ENCODE data around the gene ARID3C.

The ARID3C gene

DNA sequence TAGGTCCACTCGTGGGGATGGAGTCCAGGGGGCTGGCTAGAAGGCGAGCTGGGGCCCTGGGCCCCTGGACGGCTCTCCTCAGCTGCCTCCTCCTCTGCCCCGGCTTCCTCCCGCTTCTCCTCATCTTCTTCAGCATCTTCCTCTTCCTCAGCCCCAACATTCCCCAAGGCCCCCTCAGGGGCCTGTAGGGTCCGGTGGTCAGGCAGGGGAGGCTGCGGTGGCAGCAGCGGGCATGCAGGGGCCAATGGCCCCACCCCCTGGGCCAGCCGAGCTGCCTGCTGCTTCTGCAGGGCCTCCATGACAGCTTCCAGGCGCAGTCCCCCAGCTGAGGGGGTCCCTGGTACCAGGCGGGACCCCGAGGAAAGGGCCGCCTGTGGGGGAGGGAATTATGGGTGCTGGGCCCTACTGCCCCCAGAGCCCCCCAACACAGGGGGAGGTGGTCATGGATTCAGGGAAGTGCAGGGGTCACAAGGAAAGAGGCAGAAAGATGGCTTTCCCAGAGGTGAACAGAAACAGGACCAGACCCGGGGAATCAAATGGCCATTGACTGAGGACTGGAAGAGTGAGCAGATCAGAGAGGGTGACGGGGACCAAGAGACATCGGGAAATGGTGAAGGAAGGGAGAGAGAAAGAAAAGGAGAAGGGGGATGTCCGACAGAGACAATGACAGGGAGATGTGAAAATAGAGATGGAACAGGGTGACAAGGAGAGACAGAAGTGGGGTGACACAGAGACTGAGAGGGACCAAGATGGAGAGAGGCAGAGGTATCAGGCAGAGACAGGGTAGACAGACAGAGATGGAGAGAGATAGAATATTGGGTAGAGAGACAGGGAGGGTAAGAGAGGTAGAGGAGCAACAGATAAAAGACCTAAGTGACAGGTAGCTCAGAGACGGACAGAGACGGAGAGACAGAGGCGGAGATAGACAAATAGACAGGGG lies 880 bp downstream of the ARID3C start:
- DNase-seq: no peak

DNA sequence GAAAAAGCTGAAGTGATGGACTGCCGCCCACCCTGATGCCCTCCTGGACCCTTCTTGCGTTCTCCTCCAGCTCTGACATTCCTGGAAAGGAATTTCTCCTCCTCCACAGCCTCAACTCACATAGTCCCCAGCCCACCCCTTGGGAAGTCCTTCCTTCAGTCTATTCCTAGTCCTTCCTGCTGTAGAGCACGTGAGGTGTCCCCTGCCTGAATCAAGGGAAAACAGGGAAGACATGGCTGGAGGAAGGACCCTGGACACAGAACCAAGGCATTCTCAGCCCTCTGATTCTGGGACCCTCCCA lies 3.7 kb downstream of the ARID3C start:
- no peak for DNase-seq

DNA sequence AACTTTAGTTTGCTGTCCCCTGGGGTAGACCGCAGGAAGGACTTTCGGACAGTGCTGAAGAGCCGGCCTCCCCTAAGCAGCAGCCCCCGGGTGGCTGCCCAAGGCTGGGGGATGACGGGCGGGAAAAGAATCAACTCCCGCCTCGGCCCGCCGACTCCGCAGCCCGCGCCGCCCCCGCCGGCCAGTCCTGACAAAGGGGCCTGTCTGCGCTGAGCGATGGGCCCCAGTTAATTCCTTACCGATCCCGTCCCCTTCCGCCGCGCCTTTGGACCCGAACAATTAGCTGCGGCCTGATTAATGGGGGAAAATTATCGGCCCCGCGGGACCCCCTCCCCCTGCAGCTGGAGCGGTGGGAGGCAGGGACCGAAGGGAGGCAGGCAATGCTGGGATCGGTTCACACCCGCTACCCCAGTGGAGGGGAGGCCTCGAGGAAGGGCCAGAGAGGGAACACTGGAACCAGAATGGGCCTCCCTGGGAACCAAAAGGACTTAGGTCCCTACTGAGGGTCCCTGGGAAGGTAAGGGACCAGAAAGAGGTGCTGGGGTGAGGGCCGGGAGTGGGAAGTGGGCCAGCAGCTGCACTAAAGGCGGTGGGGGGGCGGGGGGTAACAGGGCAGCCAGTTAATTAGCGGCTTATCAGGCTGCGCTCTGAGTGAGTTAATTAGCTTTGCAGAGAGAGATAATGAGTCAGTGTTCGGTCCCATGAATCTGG lies 4.2 kb downstream of the ARID3C start:
- no peak for DNase-seq

DNA sequence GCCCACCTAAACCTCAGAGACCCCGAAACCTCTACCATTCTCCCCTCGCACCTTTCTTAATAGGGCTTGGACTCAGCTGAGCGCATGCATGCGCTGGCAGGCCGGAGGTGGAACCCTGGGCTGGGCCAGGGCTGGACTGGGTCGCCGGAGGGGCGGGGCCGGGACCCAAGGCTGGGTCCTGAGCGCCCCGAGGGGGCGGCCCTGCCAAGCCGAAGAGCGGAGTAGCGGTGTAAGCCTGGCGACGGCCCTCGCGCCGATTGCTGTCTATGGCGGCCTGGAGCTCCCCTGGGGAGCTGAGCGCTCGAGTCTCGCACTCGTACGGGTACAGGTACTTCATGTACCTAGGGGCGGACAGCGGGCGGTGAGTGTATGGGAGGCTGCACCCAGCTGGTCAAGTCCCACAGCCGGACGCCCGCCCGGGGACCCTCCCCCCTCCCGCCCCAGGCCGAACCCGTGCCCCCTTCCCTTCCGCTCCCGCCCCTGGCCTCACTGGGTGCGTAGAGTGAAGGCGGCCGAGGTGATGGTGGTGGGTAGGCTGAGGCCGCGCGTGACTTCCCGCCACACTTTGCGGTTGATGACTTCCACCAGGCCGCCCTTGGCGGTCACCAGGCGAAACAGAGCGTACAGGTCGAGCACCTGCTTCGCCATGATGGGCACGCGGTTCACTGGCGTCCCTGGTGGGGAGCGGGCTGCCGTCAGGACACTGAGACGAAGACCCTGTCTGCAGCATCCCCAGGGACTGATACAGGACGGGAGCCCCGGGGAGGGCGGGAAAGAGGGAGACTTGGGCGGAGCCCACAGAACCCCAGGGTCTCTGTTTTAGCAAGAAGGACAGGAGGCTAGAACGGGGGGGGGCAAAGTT lies 5.3 kb downstream of the ARID3C start:
- no peak for DNase-seq

DNA sequence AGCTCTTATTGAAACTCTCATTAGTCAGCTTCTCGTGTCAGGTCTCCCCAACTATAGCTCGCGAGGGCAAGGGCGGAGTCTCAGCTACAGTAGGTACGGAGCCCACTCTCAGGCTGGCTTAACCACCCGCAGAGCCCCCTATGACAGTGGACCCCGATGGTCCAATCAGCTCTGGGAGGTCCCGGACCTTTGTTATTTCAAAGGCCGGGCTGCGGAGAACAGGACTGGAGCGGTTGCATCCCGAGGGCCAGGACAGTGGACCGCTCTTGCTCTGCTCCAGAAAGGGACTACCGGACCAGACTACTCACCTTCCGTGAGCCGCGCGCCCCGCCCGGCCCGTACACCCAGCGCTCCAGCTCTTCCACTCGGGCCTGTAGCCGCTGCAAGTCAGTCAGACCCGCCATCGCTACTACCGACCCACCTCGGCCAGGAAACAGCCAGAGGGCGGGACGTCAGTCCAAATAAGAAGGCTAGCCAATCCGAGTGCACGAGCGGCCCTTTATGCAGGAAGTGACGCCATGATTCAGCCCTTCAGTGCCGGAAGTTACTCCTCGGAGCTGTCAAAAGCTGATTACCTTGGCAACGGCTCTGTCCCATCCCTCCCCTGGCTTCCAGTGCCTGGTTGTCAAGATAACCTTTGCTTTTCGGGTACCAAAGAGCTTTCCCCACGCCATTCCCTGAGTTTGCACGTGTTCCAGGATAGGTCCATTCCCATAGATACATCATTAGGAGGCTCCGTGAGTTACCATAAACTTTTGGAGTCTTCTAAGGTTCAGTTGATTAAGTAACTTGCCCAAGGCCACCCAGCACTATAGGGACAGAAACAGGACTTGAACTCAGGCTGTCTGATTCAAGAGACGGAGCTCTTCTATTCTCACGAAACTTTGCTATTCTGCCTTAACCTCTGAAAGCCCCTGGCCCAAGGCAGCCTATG lies 8.5 kb downstream of the ARID3C start, which contains the start of gene DCTN3:
TSS of gene DCTN3 (minus strand) at position 435 of the 934 bp plus-strand sequence. CDS start at position 404, 31 bp downstream.
- peak; percentile 88 for DNase-seq

DNA sequence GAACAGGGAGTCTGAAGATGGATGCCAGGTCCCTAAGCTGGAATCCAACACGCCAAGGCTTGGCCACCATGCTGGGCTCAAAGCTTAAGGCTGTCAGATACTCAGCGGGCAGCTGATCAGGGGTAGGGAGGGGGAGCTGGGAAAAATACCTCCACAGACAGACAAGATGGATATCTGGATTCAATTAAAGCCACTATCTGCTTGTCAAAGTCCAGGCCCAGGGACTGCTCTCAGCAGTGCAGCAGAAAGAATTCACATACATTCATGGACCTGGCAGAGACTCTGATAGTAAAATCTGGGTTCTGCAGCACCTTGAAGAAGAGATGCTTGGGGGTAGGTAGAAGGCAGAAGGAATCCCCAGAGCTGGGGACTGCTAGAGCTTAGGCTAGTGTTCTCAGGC lies 13.7 kb downstream of the ARID3C start:
- DNase-seq: no peak

DNA sequence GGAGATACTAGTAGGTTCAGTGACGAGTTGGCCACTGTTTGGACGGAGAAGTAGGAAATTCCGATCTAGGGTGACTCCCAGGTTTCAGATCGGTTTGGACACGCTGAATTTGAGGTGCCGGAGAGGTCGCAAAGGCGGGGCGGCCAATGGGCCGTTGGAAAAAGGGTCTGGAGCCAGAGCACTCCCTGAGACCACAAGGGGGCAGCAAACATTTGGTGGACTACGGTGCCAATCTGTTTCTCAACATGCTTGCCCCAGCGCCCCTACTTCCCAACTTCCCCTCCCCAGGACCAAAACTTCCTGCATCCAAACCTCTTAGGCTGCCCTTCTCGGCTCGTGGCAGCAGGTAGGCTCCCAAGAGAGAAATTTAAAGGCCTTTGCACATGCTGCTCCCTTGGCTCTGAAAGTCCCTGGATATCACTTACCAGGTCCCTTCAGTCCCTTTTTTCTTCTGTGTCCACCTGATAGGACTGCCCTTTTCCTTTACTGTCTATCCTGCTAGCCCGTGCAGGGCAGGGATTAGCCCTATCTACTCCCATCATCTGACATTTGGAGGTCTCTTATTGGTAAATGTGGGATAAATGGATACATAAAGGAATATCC lies 16.0 kb downstream of the ARID3C start:
- peak; percentile 63 for DNase-seq

DNA sequence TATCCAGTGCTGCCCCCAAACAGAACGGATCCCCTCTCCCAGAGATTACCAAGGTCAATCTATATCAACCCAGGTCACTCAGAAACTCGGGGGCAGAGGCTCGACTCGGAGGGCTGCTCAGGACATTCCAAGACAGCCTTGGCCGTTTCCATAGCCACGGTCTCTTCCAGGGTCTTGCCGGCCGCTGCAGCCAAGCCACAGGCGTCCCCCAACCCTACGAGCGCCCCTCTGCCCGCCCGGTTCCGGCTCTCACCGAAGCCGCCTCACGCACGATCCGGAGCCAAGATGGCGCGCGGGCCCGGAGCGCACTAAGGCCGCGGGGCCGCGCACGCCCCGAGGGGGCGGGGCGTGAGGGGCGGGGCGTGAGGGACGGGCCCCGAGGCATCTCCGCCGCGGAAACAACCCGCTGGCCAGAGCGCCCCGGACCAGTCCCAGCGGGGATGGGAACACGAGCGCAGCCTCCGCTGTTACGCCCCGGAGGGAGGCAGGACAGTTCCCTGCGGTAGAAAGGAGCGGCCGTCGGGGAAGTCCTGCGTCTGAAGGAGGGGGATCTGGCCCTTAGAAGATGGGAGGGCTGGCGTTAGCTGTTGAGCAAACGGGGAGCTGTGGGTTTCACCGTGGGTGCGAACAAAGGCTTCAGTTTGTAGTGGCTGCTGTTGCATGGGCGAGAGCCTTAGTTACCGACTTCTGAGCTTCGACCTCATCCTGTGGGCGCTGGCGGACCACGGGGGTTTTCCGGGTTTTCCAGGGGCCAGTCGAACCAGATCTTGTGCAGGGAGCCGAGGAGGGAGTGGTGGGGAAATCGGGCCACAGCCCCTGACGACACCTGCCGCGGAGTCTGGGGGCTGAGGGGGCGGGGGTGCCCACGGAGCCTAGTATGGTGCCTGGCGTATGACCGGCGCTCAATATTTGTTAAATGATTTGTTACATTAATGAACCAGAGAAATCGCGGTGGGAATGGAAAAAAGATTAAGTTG lies 16.8 kb downstream of the ARID3C start, which contains the start of gene RPP25L:
TSS of gene RPP25L (minus strand) at position 287 of the 977 bp plus-strand sequence. CDS start 801 bp downstream, outside the sequence.
- peak; percentile 76 for DNase-seq

DNA sequence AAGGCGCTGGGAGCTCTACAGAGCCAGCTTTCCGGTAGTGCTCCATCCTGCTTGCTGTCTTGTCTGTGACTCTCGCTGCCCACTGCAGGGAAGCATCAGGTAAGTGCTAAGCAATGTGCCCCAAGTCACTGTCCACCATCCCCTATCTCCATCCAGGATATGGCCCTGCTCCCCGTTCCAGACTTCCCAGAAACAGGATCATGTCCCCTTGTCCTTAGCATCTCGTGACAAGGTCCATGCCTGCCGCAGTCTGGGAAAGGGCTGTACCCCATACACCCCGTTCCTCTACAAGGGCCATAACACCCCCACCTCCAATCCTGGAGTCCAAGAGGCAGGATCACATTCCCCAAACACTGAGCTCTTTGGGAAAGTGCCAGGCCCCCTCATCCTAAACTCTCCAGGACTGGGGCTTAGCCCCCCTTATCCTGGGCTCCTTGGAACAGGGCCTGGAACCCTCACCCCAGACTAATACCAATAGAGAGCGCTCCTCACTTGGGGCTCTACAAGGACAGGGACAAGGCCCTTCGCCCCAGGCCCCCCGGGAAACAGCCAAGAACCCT lies 17.5 kb downstream of the ARID3C start:
- no peak for DNase-seq

DNA sequence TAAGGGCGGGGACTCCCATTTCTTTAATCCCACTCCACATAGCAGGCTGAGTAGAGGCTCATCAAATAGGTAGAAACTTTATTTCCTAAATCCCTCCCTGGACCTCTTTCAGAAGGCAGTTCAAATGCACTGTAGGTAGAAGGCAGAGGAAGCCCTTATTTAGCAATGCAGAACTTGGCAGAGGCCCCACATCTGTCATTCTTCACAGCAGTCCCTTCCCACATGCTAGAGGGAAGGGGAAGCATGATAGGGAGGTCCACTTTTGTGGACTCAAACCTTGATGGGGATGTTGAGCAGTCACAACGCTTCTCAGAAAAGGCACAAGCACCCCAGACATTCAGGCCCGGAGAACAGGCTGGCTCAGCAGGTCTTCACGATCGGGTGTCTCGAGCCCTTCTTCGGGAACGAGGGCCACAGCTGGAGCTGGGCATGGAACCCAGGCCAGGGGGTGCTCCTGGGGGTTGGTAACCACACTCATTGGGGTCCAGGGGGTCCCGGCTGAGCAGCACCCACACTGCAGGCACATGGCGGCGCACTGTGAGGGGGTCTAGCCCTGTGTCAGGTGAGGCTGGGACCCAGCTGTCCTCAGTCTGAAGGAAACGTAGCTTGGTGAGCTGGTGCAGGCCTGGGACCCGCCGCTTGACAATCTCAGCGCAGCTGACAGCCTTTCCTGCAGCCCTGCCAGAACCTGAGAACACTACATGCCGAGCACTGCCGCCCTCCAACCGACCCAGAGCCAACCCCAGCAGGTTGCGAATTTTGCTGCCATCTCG lies 18.2 kb downstream of the ARID3C start:
- DNase-seq: peak; percentile 11

DNA sequence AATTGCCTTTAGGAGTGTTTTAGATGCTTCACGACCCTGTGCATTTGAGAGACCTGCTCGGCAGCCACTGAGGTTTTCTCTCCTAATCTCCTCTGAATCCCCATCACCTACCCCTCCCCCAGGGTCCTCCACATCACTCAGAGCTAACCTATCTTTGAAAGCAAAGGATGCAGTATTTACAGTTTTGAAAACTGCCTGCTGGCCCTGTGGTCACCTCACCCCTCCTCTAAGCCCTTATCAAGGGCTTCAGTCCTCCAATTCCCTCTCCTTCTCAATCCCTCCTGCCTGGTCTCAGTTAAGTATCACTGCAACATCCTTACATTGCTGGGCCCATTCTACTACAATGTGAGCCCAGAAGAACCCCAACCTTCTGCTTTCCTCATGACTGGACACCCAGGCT lies 21.5 kb downstream of the ARID3C start:
- no peak for DNase-seq

DNA sequence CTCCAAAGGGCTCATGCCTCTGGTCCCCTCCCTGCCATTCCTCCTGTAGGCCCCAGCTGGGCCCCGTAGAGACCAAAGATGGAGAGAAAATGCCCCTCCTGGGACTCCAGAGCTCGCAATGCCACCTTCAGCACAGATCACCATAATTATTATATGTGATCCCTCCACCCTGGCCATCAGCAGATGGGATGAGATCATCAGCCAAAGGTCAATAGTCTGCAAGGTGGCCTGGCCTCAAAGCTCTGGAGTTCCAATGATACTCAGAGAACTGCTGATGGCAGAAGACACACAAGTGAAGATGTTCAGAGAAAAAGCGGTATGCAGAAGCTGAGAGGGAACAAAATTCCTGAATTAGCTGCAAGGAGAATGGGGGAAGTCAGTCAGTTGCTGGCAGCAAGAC lies 22.0 kb downstream of the ARID3C start:
- DNase-seq: no peak

DNA sequence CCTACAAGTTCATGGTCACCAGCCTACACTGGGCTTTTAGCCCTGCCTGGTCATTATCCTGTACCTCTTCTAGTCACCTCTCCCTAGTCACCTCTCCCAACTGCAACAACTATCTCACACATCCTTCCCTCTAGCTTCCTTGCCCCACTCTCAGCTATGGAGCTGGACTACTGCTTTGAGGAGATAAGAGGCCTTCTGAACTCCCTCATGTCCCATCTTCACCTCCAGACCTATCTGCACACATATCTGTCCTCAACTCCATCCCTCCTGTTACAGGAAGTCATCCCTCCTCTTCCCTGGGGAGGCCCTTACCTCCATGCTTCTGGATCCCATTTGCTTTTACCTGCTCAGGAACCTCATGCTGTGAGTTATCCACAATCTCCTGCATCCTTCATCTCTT lies 22.7 kb downstream of the ARID3C start:
- no peak for DNase-seq

DNA sequence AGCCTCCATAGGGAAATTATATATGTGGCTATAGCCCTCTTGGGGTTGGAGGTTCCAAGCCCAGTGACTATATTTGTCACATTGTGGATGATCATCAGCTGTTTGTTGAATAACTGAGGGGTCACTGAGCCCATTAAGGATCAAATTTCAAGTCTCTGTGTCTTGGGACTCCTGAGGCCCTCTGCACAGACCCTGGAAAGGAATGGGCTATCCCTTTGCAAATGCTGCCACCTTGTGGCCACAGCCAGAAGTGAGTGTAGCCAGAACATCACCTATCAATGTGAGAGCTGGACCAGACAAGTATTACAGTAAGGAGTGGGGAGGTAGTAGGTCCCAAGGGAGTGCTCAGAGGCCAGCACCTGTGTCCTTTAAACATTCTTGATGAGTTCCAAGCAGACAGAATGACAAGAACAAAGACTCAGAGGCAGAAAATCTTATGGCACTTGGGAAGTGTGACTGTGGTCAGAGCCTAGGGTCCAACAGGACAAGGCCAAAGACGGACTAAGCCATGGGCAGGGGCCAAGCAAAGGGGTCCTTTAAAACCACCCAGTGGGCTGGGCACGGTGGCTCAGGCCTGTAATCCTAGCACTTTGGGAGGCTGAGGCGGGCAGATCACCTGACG lies 25.1 kb downstream of the ARID3C start:
- DNase-seq: peak; percentile 52

DNA sequence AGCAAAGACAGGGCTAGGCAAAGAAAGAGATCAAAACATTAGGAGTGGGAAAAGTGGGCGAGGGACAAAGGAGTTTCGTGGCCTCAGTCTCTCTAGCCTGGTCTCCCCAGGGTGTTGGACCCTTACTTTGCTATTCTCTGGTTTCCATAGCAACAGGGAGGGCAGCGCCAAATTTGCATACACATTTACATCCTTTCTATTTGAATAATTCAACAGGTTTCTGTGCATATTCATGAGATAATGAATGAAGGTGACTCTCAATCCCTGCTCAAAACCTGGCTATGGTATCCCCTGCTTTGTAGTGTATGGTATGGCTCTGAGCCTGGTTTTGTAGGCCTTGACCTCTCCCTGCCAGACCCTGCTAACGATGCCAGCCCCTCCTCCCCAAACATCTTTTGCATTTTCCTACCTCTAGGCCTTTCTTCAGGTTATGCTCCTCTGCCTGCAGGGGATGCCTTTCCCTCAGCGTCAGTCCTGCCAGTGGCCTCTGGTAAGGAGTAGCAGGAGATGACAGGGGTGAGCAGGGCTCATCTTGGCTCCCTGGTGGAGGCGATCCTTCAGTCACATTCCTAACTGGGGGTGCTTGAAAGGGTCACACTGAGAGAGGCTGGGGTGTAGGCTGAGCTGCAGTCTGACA lies 26.8 kb downstream of the ARID3C start:
- DNase-seq: no peak

DNA sequence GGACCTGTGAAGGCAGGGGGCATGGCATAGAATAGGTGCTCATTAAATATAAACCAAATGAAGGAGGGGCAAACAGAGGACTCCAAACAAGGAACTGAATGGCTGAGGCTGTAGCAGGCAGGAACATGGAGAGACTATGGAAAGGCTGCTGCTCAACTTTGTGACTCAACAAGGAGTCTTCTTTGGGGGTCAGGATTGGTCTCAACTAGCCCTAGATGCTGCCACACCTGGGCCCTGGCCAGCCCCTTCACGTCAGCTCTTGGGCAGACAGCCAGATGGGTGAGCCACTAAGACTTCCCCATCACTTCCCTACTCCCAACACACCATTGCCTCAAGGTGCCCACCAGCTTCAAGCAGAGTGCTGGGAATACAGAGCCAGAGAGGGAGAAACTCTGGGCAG lies 28.0 kb downstream of the ARID3C start:
- no peak for DNase-seq

DNA sequence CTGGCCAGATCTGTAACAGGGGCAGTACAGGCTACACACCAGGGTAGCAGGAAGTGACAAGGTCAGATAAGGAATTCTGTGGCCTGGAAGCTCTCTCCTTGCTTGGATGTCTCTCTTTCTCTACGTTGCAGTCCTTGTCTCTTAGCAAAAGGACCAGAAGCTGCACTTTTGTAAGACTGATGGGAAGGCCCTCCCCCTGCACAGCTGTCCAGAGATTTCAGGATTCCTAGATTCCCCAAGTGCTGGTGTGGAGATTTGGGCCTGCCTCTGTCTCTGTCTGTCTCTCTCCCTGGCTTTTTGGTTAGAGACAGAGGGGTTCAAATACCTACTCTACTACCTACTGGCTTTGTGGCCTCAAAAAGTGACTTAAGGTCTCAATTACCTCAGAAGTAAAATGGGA lies 29.3 kb downstream of the ARID3C start:
- no peak for DNase-seq

DNA sequence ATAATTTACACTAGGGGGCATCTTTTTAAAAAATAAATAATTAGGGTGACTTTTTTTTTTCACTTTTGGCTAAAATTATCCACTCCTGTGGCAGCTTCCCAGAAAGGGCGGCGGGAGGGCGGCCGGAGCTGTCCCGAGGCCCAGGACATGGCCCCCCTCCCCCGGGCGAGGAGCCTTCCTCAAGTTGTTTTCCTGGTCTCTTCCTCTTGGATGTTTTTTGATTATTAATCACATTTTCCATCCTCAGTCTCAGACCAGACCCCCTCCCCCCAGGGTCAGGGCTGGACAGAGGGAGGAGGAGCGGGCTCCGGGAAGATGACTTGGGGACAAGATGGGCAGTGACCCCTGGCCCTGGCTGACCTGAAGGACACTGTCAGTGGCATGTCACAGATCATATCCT lies 34.7 kb downstream of the ARID3C start:
- no peak for DNase-seq
